ENCODE measurements around the gene MORC4.

The MORC4 gene

GRCh38 chrX:106952538-106952937, 47.5 kb downstream of the MORC4 start:
- no peak for DNase-seq (ENCODE audit: low spot score)

- DNase-seq (ENCODE audit: low spot score), result no peak
These were observed 47.9 kb downstream of the MORC4 start for GRCh38 chrX:106952089-106952488.

GRCh38 chrX:106951230-106951629, 48.8 kb downstream of the MORC4 start:
- no peak for DNase-seq (ENCODE audit: low spot score)

GRCh38 chrX:106950381-106950780, 49.6 kb downstream of the MORC4 start:
- no peak for DNase-seq (ENCODE audit: low spot score)

- DNase-seq (ENCODE audit: low spot score), result no peak
These were observed 50.6 kb downstream of the MORC4 start for GRCh38 chrX:106949366-106949765.

- DNase-seq (ENCODE audit: low spot score), result no peak
These were observed 51.4 kb downstream of the MORC4 start for GRCh38 chrX:106948641-106949040.

- no peak for DNase-seq (ENCODE audit: low spot score)
These were observed 53.5 kb downstream of the MORC4 start for GRCh38 chrX:106946464-106946863.

DNA sequence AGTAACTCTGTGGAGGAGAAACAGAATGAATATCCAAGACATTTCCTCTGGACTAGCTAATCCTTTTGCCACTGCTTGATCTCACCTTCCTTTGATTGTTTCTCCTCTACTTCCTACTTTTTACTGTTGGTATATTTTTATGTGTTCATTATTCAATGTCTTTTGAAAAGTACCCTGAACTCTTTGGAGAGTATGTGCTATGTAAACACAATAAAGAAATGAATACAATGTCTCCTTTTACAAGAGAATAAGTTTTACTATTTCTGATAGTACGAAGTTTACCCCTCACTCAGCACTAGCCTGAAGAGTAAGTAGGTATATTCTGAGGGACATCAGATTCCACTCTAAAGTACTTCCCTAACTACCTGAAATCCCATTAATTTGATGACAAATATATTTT, 59.9 kb downstream of the MORC4 start:
- no peak for DNase-seq (ENCODE audit: low spot score)

GRCh38 chrX:106939566-106939965, 60.4 kb downstream of the MORC4 start:
- no peak for DNase-seq (ENCODE audit: low spot score)

DNA sequence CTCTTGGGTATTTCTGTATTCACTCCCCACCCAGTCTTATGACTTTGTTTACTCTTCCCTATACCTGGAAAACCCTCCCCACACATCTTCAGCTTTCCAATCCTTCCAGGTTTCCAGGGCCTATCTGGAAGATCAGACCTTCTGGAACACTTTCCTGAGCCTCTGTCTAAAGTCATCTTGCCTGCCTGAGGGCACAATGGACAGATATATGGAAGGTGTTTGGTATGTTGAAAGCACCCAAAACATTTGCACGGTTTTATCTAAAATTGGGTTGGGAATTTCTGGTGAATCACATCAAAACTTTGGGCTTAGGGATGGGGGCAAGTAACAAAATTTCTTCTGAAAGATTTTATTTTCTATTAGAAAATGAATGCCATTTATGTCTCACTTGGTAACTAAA, 63.8 kb downstream of the MORC4 start:
- DNase-seq (ENCODE audit: low spot score), result no peak

GRCh38 chrX:106935175-106935574, 64.8 kb downstream of the MORC4 start:
- DNase-seq (ENCODE audit: low spot score), result no peak

- DNase-seq (ENCODE audit: low spot score), result no peak
These were observed 66.5 kb downstream of the MORC4 start for GRCh38 chrX:106933538-106933961.

GRCh38 chrX:106932960-106933537, 67.0 kb downstream of the MORC4 start:
- peak; percentile 17 for DNase-seq (ENCODE audit: low spot score)

GRCh38 chrX:106932492-106932923, 67.5 kb downstream of the MORC4 start:
- DNase-seq (ENCODE audit: low spot score), result peak; percentile 21

DNA sequence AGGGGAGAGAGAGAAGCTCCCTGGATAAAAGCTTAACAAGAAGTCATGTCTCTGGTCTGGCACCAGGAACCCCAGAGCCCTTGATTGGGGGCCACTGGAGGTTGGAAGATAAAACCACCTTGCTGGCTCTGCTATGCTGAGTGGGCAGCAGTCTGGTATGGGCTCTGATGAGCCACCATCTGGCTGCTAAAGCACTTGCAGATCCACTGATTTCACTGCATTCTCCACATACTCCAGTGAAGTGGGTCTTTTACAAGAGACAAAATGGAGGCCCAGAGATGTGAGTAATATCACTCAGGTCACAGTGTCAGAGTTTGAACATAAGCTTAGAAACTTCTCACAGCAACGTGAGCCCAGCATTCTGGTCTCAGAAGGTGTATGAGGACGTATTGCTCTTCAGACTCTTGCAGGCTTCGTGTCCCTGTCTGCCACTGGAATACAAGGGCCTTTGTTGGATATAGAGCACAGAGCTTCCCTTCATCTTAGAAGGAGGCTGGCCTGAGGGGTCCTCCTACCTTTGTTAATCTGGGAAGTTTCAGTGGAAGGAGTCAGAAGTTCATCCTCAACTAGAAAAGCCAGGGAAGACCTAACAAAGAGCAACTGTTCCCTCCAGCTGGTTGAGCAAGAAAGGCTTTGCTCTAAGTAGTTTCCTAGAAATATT, 68.1 kb downstream of the MORC4 start:
- DNase-seq (ENCODE audit: low spot score), result no peak

DNA sequence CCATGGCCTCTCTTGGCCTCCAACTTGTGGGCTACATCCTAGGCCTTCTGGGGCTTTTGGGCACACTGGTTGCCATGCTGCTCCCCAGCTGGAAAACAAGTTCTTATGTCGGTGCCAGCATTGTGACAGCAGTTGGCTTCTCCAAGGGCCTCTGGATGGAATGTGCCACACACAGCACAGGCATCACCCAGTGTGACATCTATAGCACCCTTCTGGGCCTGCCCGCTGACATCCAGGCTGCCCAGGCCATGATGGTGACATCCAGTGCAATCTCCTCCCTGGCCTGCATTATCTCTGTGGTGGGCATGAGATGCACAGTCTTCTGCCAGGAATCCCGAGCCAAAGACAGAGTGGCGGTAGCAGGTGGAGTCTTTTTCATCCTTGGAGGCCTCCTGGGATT, 71.8 kb downstream of the MORC4 start:
- no peak for DNase-seq (ENCODE audit: low spot score)

GRCh38 chrX:106927700-106928099, 72.3 kb downstream of the MORC4 start:
- DNase-seq (ENCODE audit: low spot score), result no peak

DNA sequence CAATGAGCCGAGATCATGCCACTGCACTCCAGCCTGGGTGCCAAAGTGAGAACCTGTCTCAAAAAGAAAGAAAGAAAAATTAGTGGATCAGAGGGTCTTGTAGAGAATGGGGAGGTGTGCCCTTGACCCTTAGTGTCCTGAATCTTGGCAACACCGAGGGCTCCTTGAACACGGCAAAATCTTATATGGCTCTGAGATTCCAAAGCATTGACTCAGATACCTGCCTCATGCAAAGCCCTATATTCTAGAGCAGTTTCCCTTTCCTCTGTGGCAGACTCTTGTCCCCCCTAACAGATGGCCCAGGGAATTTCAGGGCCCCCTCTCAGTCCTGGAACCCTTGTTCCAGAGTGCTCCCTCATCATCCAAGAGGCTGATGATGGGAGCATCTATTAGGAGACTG, 73.0 kb downstream of the MORC4 start:
- no peak for DNase-seq (ENCODE audit: low spot score)

DNA sequence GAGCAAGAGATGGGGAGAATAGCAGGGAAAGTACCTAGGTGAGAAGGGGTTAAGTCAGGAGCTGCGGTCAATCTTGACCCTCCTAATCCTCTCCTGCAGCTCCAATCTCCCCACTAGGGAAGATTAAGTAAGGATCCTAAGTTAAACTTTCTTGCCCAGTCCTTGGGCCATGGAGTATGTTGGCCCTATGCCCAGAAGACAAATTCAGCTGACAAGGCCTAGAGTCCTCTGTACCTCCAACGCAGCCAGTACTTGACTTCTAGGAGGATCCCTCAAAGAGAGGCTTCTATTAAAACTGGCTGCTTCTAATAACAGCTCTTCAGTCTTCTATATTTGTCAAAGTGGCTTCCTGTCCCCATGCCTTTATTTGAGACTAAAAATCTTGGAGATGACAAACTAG, 78.4 kb downstream of the MORC4 start:
- DNase-seq (ENCODE audit: low spot score), result no peak

GRCh38 chrX:106919932-106920452, 80.0 kb downstream of the MORC4 start, which contains the start of gene CLDN2:
Gene CLDN2, plus strand, starts transcription at chrX:106920402. Its CDS starts 7,827 bp downstream, at chrX:106928229.
- DNase-seq (ENCODE audit: low spot score), result no peak

- no peak for DNase-seq (ENCODE audit: low spot score)
These were observed 82.0 kb downstream of the MORC4 start for GRCh38 chrX:106917830-106918500.

- peak; percentile 35 for DNase-seq (ENCODE audit: low spot score)
These were observed 87.1 kb downstream of the MORC4 start for GRCh38 chrX:106912864-106913263.

DNA sequence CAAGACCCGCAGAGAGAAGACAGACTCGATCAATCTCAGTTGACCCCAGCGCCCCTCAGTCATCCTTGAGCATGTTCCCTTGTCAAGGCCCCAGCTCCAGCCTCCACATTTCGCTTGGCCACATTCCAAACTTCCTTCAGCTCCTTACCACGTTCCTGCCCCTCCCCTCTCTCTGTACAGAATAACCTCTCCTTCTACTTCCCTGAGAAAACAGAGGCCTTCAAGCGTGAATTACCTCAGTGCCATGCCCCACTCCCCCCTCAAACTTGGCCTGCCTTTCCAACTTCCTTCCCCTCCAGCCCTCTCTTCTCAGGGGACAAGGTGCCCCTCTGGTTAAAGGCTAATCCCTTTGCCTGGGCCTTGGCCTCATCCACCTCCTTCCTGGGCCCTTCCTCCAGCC, 93.7 kb downstream of the MORC4 start:
- DNase-seq (ENCODE audit: low spot score), result no peak
